Endothelial cell of umbilical vein (primary cell): ENCODE results near the gene ANGEL2. TPM values are rescaled to one million over a fixed set of nuclear protein-coding genes. Genes with fewer than 3 reads are reported as not detected.

ENCODE experiments used
- BruUV-seq: library from RNA; stranded (reverse); fragments of 400-500 nt; replicated peaks from 2 replicates; lab custom pipeline; 2021; lab: Mats Ljungman, UMichigan
- CTCF ChIA-PET: fragments of 300-600, 350-600 bp; sonication (Branson Sonifier 250); formaldehyde crosslinking; loops from one replicate; lab custom pipeline; 2021; ENCODE audit warnings: antibody characterized with exemption, inconsistent platforms; lab: Charles Lee
- POLR2A ChIA-PET: fragments of 300-600, 350-600 bp; sonication (Branson Sonifier 250); formaldehyde crosslinking; loops from one replicate; lab custom pipeline; 2021; ENCODE audit warnings: antibody characterized with exemption, inconsistent platforms; lab: Charles Lee
- DNase-seq: peaks from one replicate; pipeline ENCODE4 v3.0.0-alpha.2; 2011; ENCODE audit warnings: low read depth, low spot score
- FAIRE-seq: peaks from 2 replicates; lab custom pipeline; 2011; peaks lifted over from hg19 to GRCh38; lab: Jason Lieb, UNC
- H2AFZ ChIP-seq: 2 replicates; pipeline ENCODE4 v1.6.0; 2012; ENCODE audit warnings: low read depth, low read length, control low read depth, inconsistent platforms
- H3K27ac ChIP-seq: 2 replicates; pipeline ENCODE4 v1.5.1; 2011; ENCODE audit warnings: low read depth, mild to moderate bottlenecking, control low read depth, low read length, moderate library complexity; ENCODE audit not compliant: insufficient read depth
- H3K27me3 ChIP-seq, 2 experiments: 2 replicates each; pipeline versions ENCODE4 v1.6.0 to v1.6.1; 2011; ENCODE audit warnings: low read length in 2 of 2, mixed read lengths in 1 of 2; ENCODE audit not compliant: control insufficient read depth in 2 of 2, insufficient read depth in 2 of 2
- H3K36me3 ChIP-seq, 2 experiments: 2 replicates in 1 of 2; 3 replicates in 1 of 2; pipeline ENCODE4 v1.5.1; 2011; ENCODE audit warnings: low read length in 2 of 2, mild to moderate bottlenecking in 1 of 2, moderate library complexity in 1 of 2; ENCODE audit not compliant: control insufficient read depth in 2 of 2, insufficient read depth in 2 of 2; ENCODE audit errors: extremely low read depth in 1 of 2
- H3K4me1 ChIP-seq: 3 replicates; pipeline ENCODE4 v1.5.1; 2011; ENCODE audit warnings: mild to moderate bottlenecking, low read length; ENCODE audit not compliant: control insufficient read depth, insufficient read depth; ENCODE audit errors: extremely low read depth
- H3K4me2 ChIP-seq: 2 replicates; pipeline ENCODE4 v1.6.1; 2011; ENCODE audit warnings: low read length, control low read depth, mixed read lengths; ENCODE audit not compliant: insufficient read depth
- H3K4me3 ChIP-seq, 3 experiments: fragments of 200-600 bp in 1 of 3; sonication (generic), shearing (Covaris generic) in 1 of 3; replicated peaks in 1 of 3; 2 replicates each; pipeline ENCODE4 v1.5.1; 2011 to 2016; ENCODE audit warnings: control low read depth in 3 of 3, low read length in 3 of 3, mild to moderate bottlenecking in 2 of 3, inconsistent platforms in 1 of 3, low read depth in 1 of 3, moderate library complexity in 1 of 3; ENCODE audit not compliant: insufficient read depth in 1 of 3
- H3K79me2 ChIP-seq: 2 replicates; pipeline ENCODE4 v1.6.0; 2012; ENCODE audit warnings: low read length, inconsistent platforms; ENCODE audit not compliant: control insufficient read depth, insufficient read depth
- H3K9ac ChIP-seq: replicated peaks from 2 replicates; pipeline ENCODE3; 2011; ENCODE audit warnings: low read length, control low read depth; ENCODE audit not compliant: insufficient read depth; ENCODE audit errors: extremely low read depth
- H3K9me1 ChIP-seq: replicated peaks from 3 replicates; pipeline ENCODE4 v1.6.0; 2011; ENCODE audit warnings: mild to moderate bottlenecking, low read length; ENCODE audit not compliant: control insufficient read depth, insufficient read depth; ENCODE audit errors: extremely low read depth
- H3K9me3 ChIP-seq: replicated peaks from 2 replicates; pipeline ENCODE4 v1.5.1; 2012; ENCODE audit warnings: low read length, inconsistent platforms; ENCODE audit not compliant: control insufficient read depth, insufficient read depth
- H4K20me1 ChIP-seq: replicated peaks from 2 replicates; pipeline ENCODE3; 2011; ENCODE audit warnings: mild to moderate bottlenecking, low read length; ENCODE audit not compliant: control insufficient read depth, insufficient read depth; ENCODE audit errors: extremely low read depth
- CTCF ChIP-seq, 2 donors: IDR thresholded peaks; 1 replicate in 1 of 2; 2 replicates in 1 of 2; pipeline ENCODE4 v1.5.1; 2011; ENCODE audit warnings: low read length in 2 of 2, mild to moderate bottlenecking in 2 of 2, moderate library complexity in 2 of 2, control low read depth in 1 of 2, inconsistent platforms in 1 of 2, low read depth in 1 of 2; ENCODE audit not compliant: insufficient read depth in 1 of 2; ENCODE audit errors: extremely low read depth in 1 of 2
- EZH2 ChIP-seq: IDR thresholded peaks from 2 replicates; pipeline ENCODE4 v1.6.1; 2012; ENCODE audit warnings: borderline replicate concordance, low read depth, mild to moderate bottlenecking, moderate library complexity, low read length, inconsistent platforms; ENCODE audit not compliant: severe bottlenecking
- FOS ChIP-seq: IDR thresholded peaks from 2 replicates; pipeline ENCODE4 v1.6.1; 2011; ENCODE audit warnings: mild to moderate bottlenecking, low read length, moderate library complexity, borderline replicate concordance; ENCODE audit not compliant: insufficient read depth
- GATA2 ChIP-seq: IDR thresholded peaks from 2 replicates; pipeline ENCODE4 v1.7.0; 2011; ENCODE audit warnings: low read depth, mild to moderate bottlenecking, moderate library complexity, mixed read lengths, low read length; ENCODE audit not compliant: insufficient read length, insufficient read depth
- JUN ChIP-seq: IDR thresholded peaks from 2 replicates; pipeline ENCODE4 v1.6.1; 2011; ENCODE audit warnings: borderline replicate concordance, low read depth; ENCODE audit not compliant: insufficient read length, insufficient read depth
- MYC ChIP-seq: IDR thresholded peaks from one replicate; pipeline ENCODE4 v1.6.1; 2011; ENCODE audit warnings: mild to moderate bottlenecking, low read depth, low read length
- POLR2A ChIP-seq: IDR thresholded peaks from 2 replicates; pipeline ENCODE4 v1.6.1; 2012; ENCODE audit warnings: low read depth, mild to moderate bottlenecking, control low read depth, low read length
- POLR2AphosphoS5 ChIP-seq: IDR thresholded peaks from 2 replicates; pipeline ENCODE4 v1.6.1; 2012; ENCODE audit warnings: low read depth, mild to moderate bottlenecking, control low read depth, low read length, moderate library complexity; ENCODE audit not compliant: insufficient read depth
- dilution Hi-C: fragments of 300-500 bp; cut with MboI; formaldehyde crosslinking; loops from one replicate; pipeline ENCODE4 v1.15.0; 2019; ENCODE audit warnings: low sequenced_read_pairs; ENCODE audit not compliant: extremely low pct_ligation_motif_present
- intact Hi-C: fragments of 100-400 bp; cut with micrococcal nuclease; formaldehyde crosslinking; loops from one replicate; pipeline ENCODE4 v1.10.0; 2022
- polyA plus RNA-seq, 4 experiments: library from polyadenylated mRNA; depleted of rRNA in 3 of 4; stranded (reverse) in 3 of 4; unstranded in 1 of 4; fragments of >200 nt; gene quantifications; 2 replicates each; pipeline versions ENCODE4 v1.2.1 to v1.2.3, GENCODE V29; 2011 to 2012; ENCODE audit warnings: missing spikeins in 1 of 4
- total RNA-seq: library from RNA; stranded (reverse); gene quantifications from 2 replicates; pipeline ENCODE4 v1.2.3, GENCODE V29; 2021
- TF ChIP-seq, protein P1 (sequence below): IDR thresholded peaks from 2 replicates; pipeline ENCODE4 v1.6.1; 2011; ENCODE audit not compliant: insufficient read depth, insufficient read length

The ANGEL2 gene
- total and polyA plus RNA-seq, 2 donors (not counting 3 experiments of a cell fraction or from before 2014, with no cell fraction given): 11.9 to 39.1 TPM

DNA sequence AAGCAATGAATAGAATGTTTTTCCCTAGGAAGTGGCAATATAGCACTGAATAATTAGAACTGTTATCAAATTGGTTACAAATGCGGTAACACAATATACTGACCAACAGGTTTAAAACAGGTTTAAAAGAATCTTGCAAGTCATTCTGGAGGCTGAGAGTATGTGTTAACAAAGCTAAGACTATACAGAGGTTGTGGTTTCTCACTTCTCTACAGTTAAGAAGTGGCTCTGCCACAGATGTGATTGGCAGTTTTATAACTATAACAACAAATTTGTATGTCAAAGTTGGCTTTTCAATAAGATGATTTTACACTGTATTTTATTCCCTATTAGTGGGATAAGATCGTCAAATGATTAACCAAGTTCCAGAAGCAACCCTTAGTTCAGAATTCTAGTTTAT lies 7.1 kb downstream of the ANGEL2 start:
- H3K9ac ChIP-seq: no peak overlapping the region
- CTCF ChIA-PET: no interaction called here
- FAIRE-seq (no peak), DNase-seq (no peak)
- dilution Hi-C loops (no loop called here), intact Hi-C loops (no loop called here)
- no peaks in the 10 kb centered on the region for H3K27me3 ChIP-seq
- no peak overlapping the region for H2AFZ ChIP-seq
- BruUV-seq: no TSS peak
- POLR2A ChIA-PET: no interaction called here
- H3K4me1 ChIP-seq: no peaks in the 10 kb centered on the region
- TF ChIP-seq, protein P1, sequence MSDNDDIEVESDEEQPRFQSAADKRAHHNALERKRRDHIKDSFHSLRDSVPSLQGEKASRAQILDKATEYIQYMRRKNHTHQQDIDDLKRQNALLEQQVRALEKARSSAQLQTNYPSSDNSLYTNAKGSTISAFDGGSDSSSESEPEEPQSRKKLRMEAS: no peak
- TF ChIP-seq FOS (no peak), GATA2 (no peak), POLR2AphosphoS5 (no peak), CTCF (IDR thresholded peaks at IDR 0.05; ENCODE audit: extremely low read depth in 1 of 2, insufficient read depth in 1 of 2, low read depth in 1 of 2, low read length in 2 of 2) (no peak), JUN (no peak), EZH2 (no peak), MYC (no peak), POLR2A (no peak)
- no peaks in the 10 kb centered on the region for H4K20me1 ChIP-seq
- H3K79me2 ChIP-seq: peaks cover 20% of the 10 kb centered on the region
- H3K36me3 ChIP-seq: peaks cover 7 to 12% of the 10 kb centered on the region in 2 experiments
- H3K4me3 ChIP-seq: no peak overlapping the region
- H3K27ac ChIP-seq: no peak overlapping the region
- H3K9me1 ChIP-seq: no peaks in the 10 kb centered on the region
- no peak overlapping the region for H3K4me2 ChIP-seq
- no peaks in the 10 kb centered on the region for H3K9me3 ChIP-seq
